Subcutaneous adipose tissue (tissue), 4 donors: Measurements from ENCODE around the gene FAM20A. TPM values are rescaled to one million over a fixed set of nuclear protein-coding genes. Genes with fewer than 3 reads are reported as not detected.

ENCODE experiments used
- CTCF ChIP-seq: fragments of 450-650 bp; IDR thresholded peaks from one replicate; pipeline ENCODE4 v1.5.1; 2016; ENCODE audit warnings: low read depth, mild to moderate bottlenecking, control low read depth, antibody characterized with exemption, moderate library complexity
- total RNA-seq, 4 donors: library from RNA; depleted of rRNA; stranded (reverse); fragments of >200 nt; gene quantifications; one replicate each; pipeline ENCODE4 v1.1.0, GENCODE V29; 2016

FAM20A gene
- total RNA-seq, 4 donors from 2014 or later, result 7.7 to 17.0 (median 12.3) TPM

GRCh38 chr17:68616334-68616733 is 15.2 kb upstream of the FAM20A start:
- no peak for TF ChIP-seq CTCF

GRCh38 chr17:68614718-68615117 is 13.6 kb upstream of the FAM20A start:
- no peak for TF ChIP-seq CTCF

- TF ChIP-seq CTCF, result no peak
Measured at GRCh38 chr17:68613739-68614298, 12.7 kb upstream of the FAM20A start.

- no peak for TF ChIP-seq CTCF
Measured at GRCh38 chr17:68612923-68613292, 11.7 kb upstream of the FAM20A start.

- TF ChIP-seq CTCF, result no peak
Measured at GRCh38 chr17:68612209-68612922, 11.2 kb upstream of the FAM20A start.

- no peak for TF ChIP-seq CTCF
Measured at GRCh38 chr17:68611353-68612208, 10.4 kb upstream of the FAM20A start.

- no peak for TF ChIP-seq CTCF
Measured at GRCh38 chr17:68610554-68610953, 9.4 kb upstream of the FAM20A start.
